Measurements from ENCODE around the gene RRAS2.
A peak's percentile ranks its signal among the peaks of the same experiment; 100 is the strongest.

Gene RRAS2

DNA sequence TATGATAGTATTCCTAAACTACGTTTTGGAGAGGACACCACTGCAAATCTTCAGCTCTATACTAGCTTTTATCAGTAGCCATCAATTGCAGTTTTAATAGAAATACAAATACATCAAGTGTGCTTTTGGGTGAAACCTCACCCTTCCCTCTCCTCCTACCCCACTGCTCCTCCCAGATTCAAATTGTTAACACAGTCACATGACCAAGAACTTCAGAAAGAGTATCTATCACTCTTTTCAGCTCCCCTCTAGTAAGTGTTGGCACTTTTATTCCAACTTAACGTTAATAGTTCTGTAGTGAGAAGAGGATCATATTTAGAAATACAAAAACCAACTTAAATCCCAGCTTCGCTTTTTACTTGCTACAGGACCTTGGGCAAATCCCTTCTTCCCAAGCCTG lies 17.0 kb downstream of the RRAS2 start:
- H3K9me3 ChIP-seq: no peaks in the 10 kb centered on the region; the same call in 1 of the 2 replicates
- no peak overlapping the region for H3K4me3 ChIP-seq
- DNase-seq (ENCODE audit: low spot score in 2 of 2): no peak
- peaks cover 29% of the 10 kb centered on the region for H3K4me1 ChIP-seq
- in situ Hi-C loops (cut with MboI; ENCODE audit: low sequenced_read_pairs): no loop called here
- no peaks in the 10 kb centered on the region for H3K27me3 ChIP-seq (ENCODE audit: low read depth)
- no peaks in the 10 kb centered on the region for H3K36me3 ChIP-seq (replicated peaks)

DNA sequence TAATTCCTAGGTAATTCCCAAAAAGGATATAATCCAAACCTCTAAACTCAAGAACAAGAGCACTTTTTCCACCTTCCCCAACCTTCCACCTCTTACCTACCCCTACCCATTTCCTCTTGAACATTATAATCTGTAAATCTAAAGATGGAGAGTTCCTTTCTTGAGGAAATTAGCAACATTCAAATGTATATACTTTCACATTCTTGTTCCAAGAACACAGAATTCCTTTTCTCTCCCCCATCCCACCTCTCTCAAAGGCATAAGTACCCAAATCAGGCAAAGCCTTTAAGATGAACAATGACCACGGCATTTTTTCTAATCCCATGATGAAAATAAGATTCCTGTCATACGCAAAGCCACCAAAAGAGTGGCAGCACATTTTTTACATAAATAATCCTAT lies 18.3 kb downstream of the RRAS2 start:
- H3K36me3 ChIP-seq (replicated peaks): no peaks in the 10 kb centered on the region
- peaks cover 29% of the 10 kb centered on the region for H3K4me1 ChIP-seq
- peak; percentile 52 to 100 for DNase-seq (ENCODE audit: low spot score in 2 of 2)
- in situ Hi-C loops (cut with MboI; ENCODE audit: low sequenced_read_pairs): no loop called here
- no peaks in the 10 kb centered on the region for H3K27me3 ChIP-seq (ENCODE audit: low read depth)
- no peak overlapping the region for H3K4me3 ChIP-seq
- no peaks in the 10 kb centered on the region; the same call in 1 of the 2 replicates for H3K9me3 ChIP-seq

DNA sequence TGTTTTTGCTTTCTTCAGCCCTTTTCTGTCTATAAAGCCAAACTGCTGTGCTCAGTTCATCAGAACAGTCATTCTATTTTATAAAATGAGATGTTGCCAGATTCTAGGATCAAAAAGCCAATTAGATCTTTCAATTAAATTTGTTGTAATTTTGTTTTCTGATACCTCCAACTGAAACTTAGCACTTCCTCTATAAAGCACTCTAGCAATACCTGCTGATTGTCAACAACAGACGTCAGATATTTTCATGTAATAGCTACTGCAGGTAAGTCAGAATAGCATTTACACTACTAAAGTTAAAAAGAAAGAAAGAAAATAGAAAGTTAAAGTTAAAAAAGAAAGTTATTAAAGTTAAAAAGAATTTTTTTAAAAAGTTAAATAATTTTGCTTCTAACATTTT lies 19.6 kb downstream of the RRAS2 start:
- no peak for DNase-seq (ENCODE audit: low spot score in 2 of 2)
- no peak overlapping the region for H3K4me3 ChIP-seq
- in situ Hi-C loops (cut with MboI; ENCODE audit: low sequenced_read_pairs): no loop called here
- no peaks in the 10 kb centered on the region; the same call in 1 of the 2 replicates for H3K9me3 ChIP-seq
- H3K36me3 ChIP-seq (replicated peaks): no peaks in the 10 kb centered on the region
- H3K27me3 ChIP-seq (ENCODE audit: low read depth): no peaks in the 10 kb centered on the region
- peaks cover 29% of the 10 kb centered on the region for H3K4me1 ChIP-seq

DNA sequence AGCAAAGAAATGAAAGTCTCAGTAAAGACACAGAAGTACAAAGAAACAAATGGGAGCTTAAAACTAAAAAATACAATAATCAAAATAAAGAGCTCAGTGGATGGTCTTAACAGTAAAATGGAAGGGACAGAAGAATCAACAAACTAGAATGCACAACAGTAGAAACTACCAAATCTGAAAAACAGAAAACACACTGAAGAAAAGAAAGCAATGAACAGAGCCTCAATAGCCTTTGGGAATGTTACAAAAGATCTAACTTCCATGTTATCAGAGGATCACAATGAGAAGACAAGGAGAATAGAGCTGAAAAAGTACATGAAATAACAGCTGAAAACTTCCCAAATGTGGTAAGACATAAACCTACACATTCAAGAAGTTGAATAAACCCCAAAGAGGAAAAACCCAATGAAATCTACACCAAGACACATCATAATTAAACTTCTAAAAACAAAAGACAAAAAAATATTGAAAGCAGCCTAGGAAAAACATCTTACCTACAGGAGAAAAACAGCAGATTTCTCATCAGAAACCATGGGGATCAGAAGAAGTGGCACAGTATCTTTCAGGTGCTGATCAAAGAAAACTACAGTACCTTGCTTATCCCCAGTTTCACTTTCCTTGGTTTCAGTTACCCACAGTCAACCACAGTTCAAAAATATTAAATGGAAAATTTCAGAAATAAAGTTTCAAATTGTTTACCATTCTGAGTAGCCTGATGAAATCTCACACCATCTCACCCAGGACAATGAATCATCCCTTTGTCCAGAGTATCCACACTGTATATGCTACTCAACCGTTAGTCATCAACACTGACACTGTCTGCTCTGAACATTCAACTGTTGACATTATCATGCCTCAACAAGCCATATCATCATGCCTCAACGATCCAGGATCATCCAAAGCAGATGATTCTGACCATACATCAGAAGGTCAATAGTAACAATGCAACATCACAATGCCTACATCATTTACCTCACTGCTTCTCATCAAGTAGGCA lies 22.2 kb downstream of the RRAS2 start:
- Histone ChIP-seq H3K9me3 (no peaks in the 10 kb centered on the region; the same call in 1 of the 2 replicates), H3K4me1 (peaks cover 19% of the 10 kb centered on the region), H3K4me3 (no peak overlapping the region), H3K36me3 (replicated peaks) (no peaks in the 10 kb centered on the region), H3K27me3 (ENCODE audit: low read depth) (no peaks in the 10 kb centered on the region)
- in situ Hi-C loops (cut with MboI; ENCODE audit: low sequenced_read_pairs): no loop called here
- no peak for DNase-seq (ENCODE audit: low spot score in 2 of 2)

DNA sequence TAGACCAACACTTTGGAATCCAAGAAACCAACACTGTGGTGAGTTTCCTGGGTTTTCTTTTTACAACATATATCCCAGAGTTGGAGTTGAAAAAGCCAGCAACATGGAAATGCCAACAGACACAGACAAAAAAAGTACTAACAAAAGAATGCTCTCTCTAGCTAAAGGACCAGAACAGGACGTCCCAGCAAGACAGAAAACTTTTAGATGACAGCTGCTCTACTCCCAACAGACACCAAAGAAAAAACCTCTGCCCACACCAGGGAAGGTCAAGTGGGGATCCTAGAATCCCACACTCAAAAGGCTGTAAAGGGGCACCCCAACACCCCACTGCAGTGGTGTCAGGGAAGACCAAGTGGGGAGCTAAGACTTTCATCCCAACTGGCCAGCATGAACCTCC lies 23.3 kb downstream of the RRAS2 start:
- DNase-seq (ENCODE audit: low spot score in 2 of 2): no peak
- no peaks in the 10 kb centered on the region; the same call in 1 of the 2 replicates for H3K9me3 ChIP-seq
- in situ Hi-C loops (cut with MboI; ENCODE audit: low sequenced_read_pairs): no loop called here

DNA sequence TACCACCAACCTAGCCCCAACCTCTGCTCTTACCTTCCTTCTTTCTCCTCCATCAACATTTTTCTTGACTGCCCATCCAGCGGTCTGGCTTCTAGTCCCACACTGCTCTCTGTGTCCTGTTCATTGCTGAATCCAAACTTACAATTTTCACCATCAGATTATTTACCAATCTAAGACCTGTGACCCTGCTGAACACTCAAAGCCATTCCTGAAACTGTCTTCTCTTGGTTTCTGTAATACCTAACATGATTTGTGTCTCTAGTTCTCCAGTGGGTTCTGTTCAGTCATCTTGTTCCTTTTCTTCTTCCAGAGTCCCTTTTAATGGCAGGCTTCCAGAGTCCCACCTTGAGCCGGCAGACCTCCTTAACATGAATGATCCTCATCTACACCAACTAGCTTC lies 24.1 kb downstream of the RRAS2 start:
- Histone ChIP-seq H3K4me3 (no peak overlapping the region), H3K4me1 (peaks cover 15% of the 10 kb centered on the region)
- DNase-seq (ENCODE audit: low spot score in 2 of 2): no peak

More for the DNA sequence above, 23.3 kb downstream of the RRAS2 start:
- H3K4me3 ChIP-seq: no peak overlapping the region
- H3K4me1 ChIP-seq: peaks cover 20% of the 10 kb centered on the region
- no peaks in the 10 kb centered on the region for H3K36me3 ChIP-seq (replicated peaks)
- H3K27me3 ChIP-seq (ENCODE audit: low read depth): no peaks in the 10 kb centered on the region

GRCh38 chr11:14334192-14334591 lies 24.8 kb downstream of the RRAS2 start:
- H3K4me1 ChIP-seq: peaks cover 15% of the 10 kb centered on the region
- H3K4me3 ChIP-seq: no peak overlapping the region
- DNase-seq (ENCODE audit: low spot score in 2 of 2): no peak
- in situ Hi-C loops (cut with MboI; ENCODE audit: low sequenced_read_pairs): no loop called here
- H3K9me3 ChIP-seq: no peaks in the 10 kb centered on the region; the same call in 1 of the 2 replicates
- no peaks in the 10 kb centered on the region for H3K36me3 ChIP-seq (replicated peaks)
- no peaks in the 10 kb centered on the region for H3K27me3 ChIP-seq (ENCODE audit: low read depth)

More for the DNA sequence above, 24.1 kb downstream of the RRAS2 start:
- Histone ChIP-seq H3K27me3 (ENCODE audit: low read depth) (no peaks in the 10 kb centered on the region), H3K36me3 (replicated peaks) (no peaks in the 10 kb centered on the region), H3K9me3 (no peaks in the 10 kb centered on the region; the same call in 1 of the 2 replicates)
- in situ Hi-C loops (cut with MboI; ENCODE audit: low sequenced_read_pairs): no loop called here

DNA sequence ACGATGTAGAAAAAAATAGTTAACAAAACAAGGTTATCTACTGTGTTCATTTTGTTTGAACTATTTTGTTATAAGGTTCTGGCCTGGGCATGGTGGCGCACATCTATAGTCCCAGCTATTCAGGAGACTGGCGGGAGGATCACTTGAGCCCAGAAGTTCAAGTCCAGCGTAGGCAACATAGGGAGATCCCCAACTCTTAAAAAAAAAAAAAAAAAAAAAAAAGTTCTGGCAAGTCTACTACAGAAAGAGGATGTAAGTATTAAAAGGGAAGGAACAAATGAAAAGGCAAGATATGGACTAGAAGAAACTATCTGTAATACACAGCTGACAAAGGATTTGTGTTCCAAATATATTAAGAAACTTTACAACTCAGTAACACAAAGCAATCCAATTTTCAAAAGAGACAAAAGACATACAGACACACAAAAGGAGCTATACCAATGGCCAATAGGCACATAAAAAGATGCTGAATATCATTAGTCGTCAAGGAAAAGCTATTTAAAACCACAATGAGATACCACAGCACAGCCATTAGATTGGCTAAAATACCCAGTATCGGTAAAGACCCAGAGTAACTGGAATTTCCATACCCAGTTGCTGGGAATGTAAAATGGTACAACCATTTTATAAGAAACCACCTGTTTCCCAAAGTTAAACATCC lies 27.4 kb downstream of the RRAS2 start:
- H3K9me3 ChIP-seq: no peaks in the 10 kb centered on the region
- no peaks in the 10 kb centered on the region for H3K36me3 ChIP-seq (replicated peaks)
- in situ Hi-C loops (cut with MboI; ENCODE audit: low sequenced_read_pairs): no loop called here
- DNase-seq (ENCODE audit: low spot score in 2 of 2): peak in 1 of 2 experiments; percentile 91
- H3K4me3 ChIP-seq: no peak overlapping the region
- peaks cover 15% of the 10 kb centered on the region for H3K4me1 ChIP-seq
- no peaks in the 10 kb centered on the region for H3K27me3 ChIP-seq (ENCODE audit: low read depth)

DNA sequence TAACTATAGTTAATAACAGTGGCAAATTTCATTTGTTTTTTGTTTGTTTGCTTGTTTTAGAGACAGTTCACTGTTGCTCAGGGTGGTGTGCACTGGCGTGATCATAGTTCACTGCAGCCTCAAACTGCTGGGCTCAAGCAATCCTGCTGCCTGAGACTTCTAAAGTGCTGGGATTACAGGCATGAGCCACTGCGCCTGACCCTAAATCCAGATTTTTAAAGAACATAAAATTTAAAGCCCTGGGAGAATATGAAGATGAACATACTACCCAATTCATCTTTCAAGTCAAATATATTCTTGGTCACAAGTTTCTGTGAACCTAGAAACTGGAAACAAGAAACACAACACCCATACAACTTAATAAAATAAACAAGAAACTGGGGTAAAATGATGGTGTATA lies 28.1 kb downstream of the RRAS2 start:
- no peaks in the 10 kb centered on the region for H3K36me3 ChIP-seq (replicated peaks)
- no peak overlapping the region for H3K4me3 ChIP-seq
- peaks cover 19% of the 10 kb centered on the region for H3K4me1 ChIP-seq
- H3K27me3 ChIP-seq (ENCODE audit: low read depth): no peaks in the 10 kb centered on the region
- in situ Hi-C loops (cut with MboI; ENCODE audit: low sequenced_read_pairs): no loop called here
- no peaks in the 10 kb centered on the region for H3K9me3 ChIP-seq
- no peak for DNase-seq (ENCODE audit: low spot score in 2 of 2)

DNA sequence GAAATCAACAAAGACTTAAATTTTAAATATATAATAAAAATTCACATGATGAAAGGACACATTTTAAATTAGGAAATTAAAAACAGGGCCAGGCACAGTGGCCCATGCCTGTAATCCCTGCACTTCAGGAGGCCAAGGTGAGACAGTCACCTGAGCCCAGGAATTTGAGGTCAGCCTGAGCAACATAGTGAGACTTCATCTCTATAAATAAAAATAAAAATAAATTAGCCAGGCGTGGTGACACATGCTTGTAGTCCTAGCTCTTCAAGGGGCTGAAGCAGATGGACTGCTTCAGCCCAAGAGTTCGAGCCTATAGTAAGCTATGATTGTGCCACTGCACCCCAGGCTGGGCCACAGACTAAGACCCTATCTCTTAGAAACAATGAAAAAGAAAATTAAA lies 29.3 kb downstream of the RRAS2 start:
- Histone ChIP-seq H3K4me3 (no peak overlapping the region), H3K4me1 (peaks cover 22% of the 10 kb centered on the region), H3K36me3 (replicated peaks) (no peaks in the 10 kb centered on the region), H3K9me3 (no peaks in the 10 kb centered on the region), H3K27me3 (ENCODE audit: low read depth) (no peaks in the 10 kb centered on the region)
- in situ Hi-C loops (cut with MboI; ENCODE audit: low sequenced_read_pairs): no loop called here
- no peak for DNase-seq (ENCODE audit: low spot score in 2 of 2)

DNA sequence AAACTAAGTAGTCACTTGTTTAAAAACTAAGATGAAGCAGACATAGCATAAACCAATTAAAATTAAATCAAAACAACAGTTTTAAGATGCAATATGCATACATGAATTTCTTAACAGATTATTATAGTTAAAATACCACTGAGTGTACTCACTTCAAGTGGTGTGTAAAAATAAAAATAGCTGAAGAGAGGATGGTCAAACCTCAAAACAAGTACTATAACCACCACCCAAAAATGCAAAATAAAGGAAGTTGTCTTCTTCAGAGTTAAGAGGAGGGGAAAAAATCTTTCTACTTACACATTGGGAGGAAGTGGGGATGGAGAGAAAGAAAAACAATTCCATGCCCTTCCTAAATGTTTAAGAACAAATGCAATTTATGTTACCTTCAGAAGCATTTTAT lies 31.9 kb downstream of the RRAS2 start:
- no peaks in the 10 kb centered on the region for H3K36me3 ChIP-seq (replicated peaks)
- no peaks in the 10 kb centered on the region for H3K9me3 ChIP-seq
- peaks cover 21% of the 10 kb centered on the region for H3K4me1 ChIP-seq
- no peaks in the 10 kb centered on the region for H3K27me3 ChIP-seq (ENCODE audit: low read depth)
- no peak for DNase-seq (ENCODE audit: low spot score in 2 of 2)
- no peak overlapping the region for H3K4me3 ChIP-seq
- in situ Hi-C loops (cut with MboI; ENCODE audit: low sequenced_read_pairs): no loop called here

- Histone ChIP-seq H3K27me3 (ENCODE audit: low read depth) (no peaks in the 10 kb centered on the region), H3K36me3 (replicated peaks) (no peaks in the 10 kb centered on the region), H3K4me1 (peaks cover 8% of the 10 kb centered on the region), H3K9me3 (no peaks in the 10 kb centered on the region), H3K4me3 (no peak overlapping the region)
- in situ Hi-C loops (cut with MboI; ENCODE audit: low sequenced_read_pairs): no loop called here
- no peak for DNase-seq (ENCODE audit: low spot score in 2 of 2)
Measured at GRCh38 chr11:14323118-14323676, 35.8 kb downstream of the RRAS2 start.

DNA sequence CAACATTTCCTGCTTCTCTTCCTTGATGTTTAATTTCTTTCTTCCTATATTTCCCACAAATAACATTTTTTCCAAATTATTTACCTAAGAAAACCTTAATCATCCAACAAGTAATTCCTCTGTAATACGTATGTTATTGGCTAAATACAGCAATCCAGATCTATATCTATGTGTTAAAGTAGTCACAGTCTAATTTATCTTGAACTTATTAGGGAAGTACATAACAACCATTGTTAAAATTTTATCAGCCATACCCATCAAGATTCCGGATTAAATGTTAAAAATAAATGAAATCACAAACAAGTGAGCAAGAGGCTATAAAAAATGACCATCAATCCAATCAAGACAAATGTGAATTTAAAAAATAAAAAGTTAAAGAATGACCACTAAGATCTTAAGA lies 36.5 kb downstream of the RRAS2 start:
- in situ Hi-C loops (cut with MboI; ENCODE audit: low sequenced_read_pairs): no loop called here
- H3K4me1 ChIP-seq: peaks cover 8% of the 10 kb centered on the region

GRCh38 chr11:14320020-14320419 lies 39.0 kb downstream of the RRAS2 start:
- in situ Hi-C loops (cut with MboI; ENCODE audit: low sequenced_read_pairs): no loop called here
- Histone ChIP-seq H3K4me3 (no peak overlapping the region), H3K4me1 (peaks cover 3% of the 10 kb centered on the region; the same call in 1 of the 2 replicates), H3K27me3 (ENCODE audit: low read depth) (no peaks in the 10 kb centered on the region), H3K36me3 (replicated peaks) (no peaks in the 10 kb centered on the region), H3K9me3 (no peaks in the 10 kb centered on the region)
- DNase-seq (ENCODE audit: low spot score in 2 of 2): no peak

More for the DNA sequence above, 36.5 kb downstream of the RRAS2 start:
- no peaks in the 10 kb centered on the region for H3K36me3 ChIP-seq (replicated peaks)
- DNase-seq (ENCODE audit: low spot score in 2 of 2): no peak
- H3K27me3 ChIP-seq (ENCODE audit: low read depth): no peaks in the 10 kb centered on the region
- H3K4me3 ChIP-seq: no peak overlapping the region
- H3K9me3 ChIP-seq: no peaks in the 10 kb centered on the region
